ENCODE results near the gene AKAP6. TPM values are rescaled to one million over a fixed set of nuclear protein-coding genes. Genes with fewer than 3 reads are reported as not detected.

Gene AKAP6
- total RNA-seq, 1 experiment from 2014 or later, result 1.9 TPM

- Histone ChIP-seq H3K36me3 (ENCODE audit: control insufficient read depth in 1 of 2, insufficient read depth in 2 of 2, low read length in 2 of 2) (no peaks in the 10 kb centered on the region), H3K4me3 (replicated peaks in 1 of 2; ENCODE audit: low read depth in 1 of 2, low read length in 2 of 2) (no peak overlapping the region), H3K9me3 (ENCODE audit: control insufficient read depth in 1 of 2, insufficient read depth in 1 of 2, low read depth in 1 of 2, low read length in 2 of 2) (no peaks in the 10 kb centered on the region), H4K20me1 (ENCODE audit: insufficient read depth) (no peaks in the 10 kb centered on the region), H3K79me2 (ENCODE audit: insufficient read depth, low read length) (no peaks in the 10 kb centered on the region), H3K27ac (ENCODE audit: low read depth, low read length) (no peak overlapping the region), H2AFZ (ENCODE audit: low read depth, low read length, poor library complexity, severe bottlenecking) (no peak overlapping the region), H3K9ac (ENCODE audit: low read length) (no peak overlapping the region), H3K9me2 (ENCODE audit: insufficient read depth) (no peaks in the 10 kb centered on the region), H3K4me2 (ENCODE audit: low read length) (no peak overlapping the region), H3K27me3 (ENCODE audit: insufficient read depth, low read length) (no peaks in the 10 kb centered on the region), H3K4me1 (ENCODE audit: control insufficient read depth in 1 of 2, insufficient read depth in 2 of 2, low read length in 2 of 2) (no peaks in the 10 kb centered on the region)
- POLR2A ChIA-PET, result no interaction called here
- no TSS peak for BruUV-seq (replicated peaks)
- DNase-seq (ENCODE audit: low read depth, low spot score) (no peak), ATAC-seq (no peak)
- TF ChIP-seq MAX (IDR thresholded peaks at IDR 0.05), result no peak
- TF ChIP-seq ZFX (IDR thresholded peaks at IDR 0.05), result no peak
- TF ChIP-seq SP1 (IDR thresholded peaks at IDR 0.05; ENCODE audit: low read depth), result no peak
- TF ChIP-seq POLR2AphosphoS5 (IDR thresholded peaks at IDR 0.05; ENCODE audit: low read depth, low read length), result no peak
- no peak for TF ChIP-seq ZNF274 (IDR thresholded peaks at IDR 0.05; ENCODE audit: low read depth, low read length)
- no peak for TF ChIP-seq RAD21 (IDR thresholded peaks at IDR 0.05; ENCODE audit: low read depth)
- TF ChIP-seq CEBPB (IDR thresholded peaks at IDR 0.05; ENCODE audit: low read depth), result no peak
- no peak for TF ChIP-seq REST (IDR thresholded peaks at IDR 0.05; ENCODE audit: low read depth)
- no peak for TF ChIP-seq CTCF (IDR thresholded peaks at IDR 0.05 in 2 of 3, conservative IDR thresholded peaks at IDR 0.05 in 1 of 3; ENCODE audit: borderline replicate concordance in 1 of 3, insufficient read depth in 1 of 3, low read depth in 2 of 3, low read length in 2 of 3)
- no peak for TF ChIP-seq TCF7L2 (IDR thresholded peaks at IDR 0.05; ENCODE audit: borderline replicate concordance, extremely low read depth, insufficient read depth, insufficient read length)
- TF ChIP-seq ATF3 (IDR thresholded peaks at IDR 0.05), result no peak
- no peak for TF ChIP-seq YY1 (IDR thresholded peaks at IDR 0.05; ENCODE audit: extremely low read depth, insufficient replicate concordance, low read depth, low read length)
- no peak for TF ChIP-seq EGR1 (IDR thresholded peaks at IDR 0.05; ENCODE audit: low read depth)
- no peak for TF ChIP-seq SIN3A (IDR thresholded peaks at IDR 0.05; ENCODE audit: low read depth)
- no peak for TF ChIP-seq FOSL1 (IDR thresholded peaks at IDR 0.05; ENCODE audit: low read depth)
- TF ChIP-seq ZBTB33 (IDR thresholded peaks at IDR 0.05; ENCODE audit: extremely low read depth, insufficient replicate concordance, low read length), result no peak
- no peak for TF ChIP-seq JUND (IDR thresholded peaks at IDR 0.05)
- RAD21 ChIA-PET (ENCODE audit: low non-redundant PET in 1 of 2, low total read pairs in 2 of 2, uncharacterized antibody in 2 of 2, unreplicated experiment in 2 of 2), result no interaction called here
- CTCF ChIA-PET, result no interaction called here
- intact Hi-C loops (cut with micrococcal nuclease), result no loop called here
Observed at GRCh38 chr14:32497248-32497647, 168.2 kb downstream of the AKAP6 start.
